ENCODE measurements around the gene MEX3D. TPM values are rescaled to one million over a fixed set of nuclear protein-coding genes. Genes with fewer than 3 reads are reported as not detected.

Gene MEX3D
- total RNA-seq (49.7 and 65.6 TPM in 2 replicates), polyA plus RNA-seq (4.4 and 4.5 TPM in 2 replicates)

GRCh38 chr19:1568320-1569019 is at the start of gene MEX3D:
Gene MEX3D (minus strand): TSS chr19:1568325. CDS start chr19:1568058, 267 bp downstream.
- no peaks in the 10 kb centered on the region for H3K27me3 ChIP-seq
- H3K4me3 ChIP-seq, result peak within 1 kb of the TSS; percentile 95
- DNase-seq (ENCODE audit: low read depth in 1 of 2, low spot score in 1 of 2), result peak; percentile 79 to 89
- H3K36me3 ChIP-seq, result no peaks in the 10 kb centered on the region
- peaks cover 4% of the 10 kb centered on the region for H3K4me1 ChIP-seq (ENCODE audit: low read depth)
- H3K9me3 ChIP-seq (ENCODE audit: low read depth), result no peaks in the 10 kb centered on the region
- TF ChIP-seq CTCF (IDR thresholded peaks at IDR 0.05; ENCODE audit: low read depth, low read length), result no peak
- peak within 1 kb of the TSS; percentile 98 for H3K27ac ChIP-seq

GRCh38 chr19:1616875-1617274 is 48.8 kb upstream of the MEX3D start:
- Histone ChIP-seq H3K4me1 (ENCODE audit: low read depth) (no peaks in the 10 kb centered on the region), H3K4me3 (no peak overlapping the region), H3K9me3 (ENCODE audit: low read depth) (no peaks in the 10 kb centered on the region), H3K36me3 (peaks cover 34% of the 10 kb centered on the region), H3K27ac (peak overlapping the region; percentile 23), H3K27me3 (no peaks in the 10 kb centered on the region)
- DNase-seq (ENCODE audit: low read depth in 1 of 2, low spot score in 1 of 2), result no peak
- no peak for TF ChIP-seq CTCF (IDR thresholded peaks at IDR 0.05; ENCODE audit: low read depth, low read length)

- Histone ChIP-seq H3K36me3 (peaks cover 34% of the 10 kb centered on the region), H3K9me3 (ENCODE audit: low read depth) (no peaks in the 10 kb centered on the region), H3K27ac (no peak overlapping the region), H3K27me3 (no peaks in the 10 kb centered on the region), H3K4me3 (no peak overlapping the region), H3K4me1 (ENCODE audit: low read depth) (no peaks in the 10 kb centered on the region)
- peak in 1 of 2 donors; percentile 82 for DNase-seq (ENCODE audit: low read depth in 1 of 2, low spot score in 1 of 2)
- TF ChIP-seq CTCF (IDR thresholded peaks at IDR 0.05; ENCODE audit: low read depth, low read length), result no peak
Observed at GRCh38 chr19:1616396-1616795, 48.3 kb upstream of the MEX3D start.

GRCh38 chr19:1615156-1615765 is 47.1 kb upstream of the MEX3D start:
- no peak overlapping the region for H3K27ac ChIP-seq
- no peak for TF ChIP-seq CTCF (IDR thresholded peaks at IDR 0.05; ENCODE audit: low read depth, low read length)
- no peak overlapping the region for H3K4me3 ChIP-seq
- no peaks in the 10 kb centered on the region for H3K9me3 ChIP-seq (ENCODE audit: low read depth)
- peaks cover 33% of the 10 kb centered on the region for H3K36me3 ChIP-seq
- no peaks in the 10 kb centered on the region for H3K27me3 ChIP-seq
- H3K4me1 ChIP-seq (ENCODE audit: low read depth), result no peaks in the 10 kb centered on the region
- DNase-seq (ENCODE audit: low read depth in 1 of 2, low spot score in 1 of 2), result no peak

- no peaks in the 10 kb centered on the region for H3K4me1 ChIP-seq (ENCODE audit: low read depth)
- peak overlapping the region; percentile 74 for H3K27ac ChIP-seq
- no peaks in the 10 kb centered on the region for H3K9me3 ChIP-seq (ENCODE audit: low read depth)
- no peak for DNase-seq (ENCODE audit: low read depth in 1 of 2, low spot score in 1 of 2)
- no peaks in the 10 kb centered on the region for H3K27me3 ChIP-seq
- no peak for TF ChIP-seq CTCF (IDR thresholded peaks at IDR 0.05; ENCODE audit: low read depth, low read length)
- peaks cover 32% of the 10 kb centered on the region for H3K36me3 ChIP-seq
- no peak overlapping the region for H3K4me3 ChIP-seq
Observed at GRCh38 chr19:1613808-1614570, 45.9 kb upstream of the MEX3D start.
